ENCODE measurements around the gene LHFPL2. TPM values are rescaled to one million over a fixed set of nuclear protein-coding genes. Genes with fewer than 3 reads are reported as not detected.

The LHFPL2 gene
- total RNA-seq, 1 donor from 2014 or later: 14.4 TPM

- no peak for TF ChIP-seq CTCF (conservative IDR thresholded peaks at IDR 0.05; ENCODE audit: low read depth, low read length)
- H3K4me3 ChIP-seq (ENCODE audit: low read depth, low read length): no peak overlapping the region
- no peak for DNase-seq (ENCODE audit: low read depth)
These were observed 13.8 kb upstream of the LHFPL2 start for GRCh38 chr5:78662323-78662722.

DNA sequence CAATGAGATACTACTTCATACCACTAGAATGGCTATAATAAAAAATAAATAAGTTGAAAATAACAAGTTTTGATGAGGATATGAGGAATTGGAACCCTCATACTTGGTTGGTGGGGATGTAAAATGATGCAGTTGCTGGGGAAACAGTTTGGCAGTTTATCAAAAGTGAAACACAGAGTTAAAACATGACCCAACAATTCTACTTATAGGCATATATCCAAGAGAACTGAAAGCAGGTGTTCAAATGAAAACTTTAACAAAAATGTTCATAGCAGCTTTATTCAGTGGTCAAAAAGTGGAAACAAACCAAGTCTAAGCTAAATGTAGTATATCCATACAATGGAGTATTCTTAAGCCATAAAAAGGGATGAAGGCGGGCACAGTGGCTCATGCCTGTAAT lies 13.1 kb upstream of the LHFPL2 start:
- DNase-seq (ENCODE audit: low read depth): no peak
- TF ChIP-seq CTCF (conservative IDR thresholded peaks at IDR 0.05; ENCODE audit: low read depth, low read length): no peak
- H3K4me3 ChIP-seq (ENCODE audit: low read depth, low read length): no peak overlapping the region

GRCh38 chr5:78661044-78661443 lies 12.5 kb upstream of the LHFPL2 start:
- no peak overlapping the region for H3K4me3 ChIP-seq (ENCODE audit: low read depth, low read length)
- TF ChIP-seq CTCF (conservative IDR thresholded peaks at IDR 0.05; ENCODE audit: low read depth, low read length): no peak
- no peak for DNase-seq (ENCODE audit: low read depth)

DNA sequence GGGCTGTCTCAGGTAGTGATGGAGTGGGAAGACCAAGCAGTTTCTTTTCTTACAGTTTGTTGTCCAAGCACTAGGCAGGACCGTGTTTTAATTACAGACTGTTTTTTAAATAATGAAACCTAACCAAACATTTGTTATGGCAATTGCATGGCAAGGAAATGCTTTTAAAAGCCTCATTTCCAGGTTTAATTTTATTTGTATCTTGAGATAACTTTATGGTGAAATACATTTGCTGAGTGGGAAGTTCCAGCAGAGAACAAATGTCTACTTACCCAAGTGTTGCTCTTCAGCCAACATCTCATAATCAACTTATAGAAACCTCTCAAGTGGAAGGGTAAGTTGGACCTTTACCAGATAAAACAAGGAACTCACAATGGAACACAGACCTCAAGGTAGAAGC lies 11.8 kb upstream of the LHFPL2 start:
- no peak for DNase-seq (ENCODE audit: low read depth)
- H3K4me3 ChIP-seq (ENCODE audit: low read depth, low read length): no peak overlapping the region
- no peak for TF ChIP-seq CTCF (conservative IDR thresholded peaks at IDR 0.05; ENCODE audit: low read depth, low read length)

GRCh38 chr5:78659714-78660113 lies 11.1 kb upstream of the LHFPL2 start:
- no peak overlapping the region for H3K4me3 ChIP-seq (ENCODE audit: low read depth, low read length)
- DNase-seq (ENCODE audit: low read depth): no peak
- no peak for TF ChIP-seq CTCF (conservative IDR thresholded peaks at IDR 0.05; ENCODE audit: low read depth, low read length)

- DNase-seq (ENCODE audit: low read depth): no peak
- no peak overlapping the region for H3K4me3 ChIP-seq (ENCODE audit: low read depth, low read length)
- TF ChIP-seq CTCF (conservative IDR thresholded peaks at IDR 0.05; ENCODE audit: low read depth, low read length): no peak
These were observed 10.5 kb upstream of the LHFPL2 start for GRCh38 chr5:78659114-78659513.

DNA sequence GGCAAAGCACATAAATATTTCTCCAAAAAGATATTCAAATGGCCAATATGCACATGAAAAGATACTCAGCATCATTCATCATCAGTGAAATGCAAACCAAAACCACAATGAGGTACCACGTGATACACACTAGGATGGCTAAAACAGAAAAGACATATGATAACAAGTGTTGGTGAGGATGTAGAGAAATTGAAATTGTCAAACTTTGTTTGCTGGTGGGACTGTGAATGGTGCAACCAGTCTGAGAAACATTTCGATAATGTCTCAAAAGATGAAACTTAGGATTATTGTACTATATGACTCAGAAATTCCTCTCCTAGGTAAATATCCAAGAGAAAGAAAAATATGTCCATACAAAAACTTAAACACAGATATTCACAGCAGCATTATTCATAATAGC lies 8.6 kb upstream of the LHFPL2 start:
- no peak for TF ChIP-seq CTCF (conservative IDR thresholded peaks at IDR 0.05; ENCODE audit: low read depth, low read length)
- H3K4me3 ChIP-seq (ENCODE audit: low read depth, low read length): no peak overlapping the region
- DNase-seq (ENCODE audit: low read depth): no peak

Data from epithelial cell of proximal tubule (primary cell).